Ovary (tissue), 9 donors: ENCODE results near the gene CNPY3. TPM values are rescaled to one million over a fixed set of nuclear protein-coding genes. Genes with fewer than 3 reads are reported as not detected.
"Not testable (repeated sequence)": the region's sequence is repeated elsewhere in the genome, so short reads cannot be mapped to it uniquely, and the experiment has no call there.

Experiments
- DNase-seq, 5 donors: peaks; one replicate each; pipeline ENCODE4 v3.0.0-alpha.2; 2019 to 2020
- H3K27ac ChIP-seq, 2 donors: fragments of 200-600 bp; one replicate each; pipeline versions ENCODE4 v1.5.1 to v1.8.0; 2019 to 2022
- H3K27me3 ChIP-seq: fragments of 200-600 bp; one replicate; pipeline ENCODE4 v1.8.0; 2022
- H3K36me3 ChIP-seq: fragments of 200-600 bp; sonication (generic); one replicate; pipeline ENCODE4 v1.5.1; 2019
- H3K4me1 ChIP-seq: one replicate; pipeline ENCODE4 v1.8.1; 2013; ENCODE audit warnings: mild to moderate bottlenecking, moderate library complexity; ENCODE audit not compliant: insufficient read depth
- H3K4me3 ChIP-seq: fragments of 200-600 bp; sonication (generic); one replicate; pipeline ENCODE4 v1.5.1; 2017
- H3K9me3 ChIP-seq, 2 donors: fragments of 200-600 bp in 1 of 2; sonication (generic) in 1 of 2; one replicate each; pipeline versions ENCODE4 v1.5.1 to v1.8.1; 2013 to 2019; ENCODE audit warnings: mild to moderate bottlenecking in 1 of 2, moderate library complexity in 1 of 2
- CTCF ChIP-seq, 3 donors: fragments of 450-650 bp in 2 of 3; fragments of 200-600 bp in 1 of 3; IDR thresholded peaks; one replicate each; pipeline versions ENCODE4 v1.5.1 to v1.8.0; 2016 to 2022; ENCODE audit warnings: antibody characterized with exemption in 3 of 3, mild to moderate bottlenecking in 1 of 3
- EP300 ChIP-seq: sonication (generic); formaldehyde crosslinking; IDR thresholded peaks from one replicate; pipeline ENCODE4 v1.6.1; 2017; ENCODE audit warnings: antibody characterized with exemption
- POLR2A ChIP-seq: fragments of 450-650 bp; IDR thresholded peaks from one replicate; pipeline ENCODE4 v1.6.1; 2017; ENCODE audit warnings: antibody characterized with exemption, mild to moderate bottlenecking, moderate library complexity
- WGBS, 3 donors: extraction: QIAGEN DNeasy Blood & Tissue Kit in 1 of 3; methylation state at CpG; one replicate each; pipeline versions ENCODE4 v1.1.5 to v1.1.7; 2013 to 2017; 5-methylcytosine and 5-hydroxymethylcytosine counted together
- intact Hi-C, 4 donors: fragments of 100-400 bp; cut with DNase I; formaldehyde crosslinking; loops; one replicate each; pipeline versions ENCODE4 v1.11.0 to v1.15.1; 2022 to 2023
- polyA plus RNA-seq, 2 donors: library from polyadenylated mRNA; stranded (reverse); fragments of 200-250 nt in 1 of 2; fragments of 350-450 nt in 1 of 2; fragmentation: Illumina TruSeq in 1 of 2; extraction: RNeasy Lipid Tissue Mini Kit (QIAGEN cat#74804) in 1 of 2; gene quantifications; one replicate each; pipeline ENCODE4 v1.2.3, GENCODE V29; 2013 to 2014
- total RNA-seq, 7 donors: library from RNA; depleted of rRNA in 2 of 7; stranded (reverse); fragments of >200 nt in 2 of 7; fragmentation: NEBNext Ultra II Directional in 3 of 7; extraction: Animal tissue kit (Norgen Biotek cat#: 25700) in 3 of 7; gene quantifications; one replicate each; pipeline versions ENCODE4 v1.1.0 to v1.2.4, GENCODE V29; 2016 to 2023
- donor health status: DM: no; HTN: no; CAD: no; lungs with moderate emphysema.
- donor health status: DM: no; HTN: no; CAD: no.
- donor health status: Bipolar disorder and iron deficiency.
- donor health status: DM: yes; HTN: yes; CAD: no.
- donor health status: DM: no; HTN: no; CAD: no.
- donor health status: DM: yes; HTN: yes; CAD: no.

The CNPY3 gene
- total and polyA plus RNA-seq, 9 donors, result 25.3 to 61.2 (median 41.3) TPM

GRCh38 chr6:42942444-42942843, 13.2 kb downstream of the CNPY3 start:
- intact Hi-C loops, result no loop called here
- H3K36me3 ChIP-seq, result no peaks in the 10 kb centered on the region
- 78 to 85% (median 79%) methylated on average over 7 of the region's 7 CpGs for WGBS, 3 donors

GRCh38 chr6:42947950-42948349, 18.7 kb downstream of the CNPY3 start:
- Histone ChIP-seq H3K9me3 (no peaks in the 10 kb centered on the region), H3K4me1 (no peaks in the 10 kb centered on the region), H3K27ac (no peak overlapping the region), H3K27me3 (no peaks in the 10 kb centered on the region), H3K36me3 (no peaks in the 10 kb centered on the region), H3K4me3 (no peak overlapping the region)
- intact Hi-C loops, result no loop called here
- no peak for DNase-seq
- TF ChIP-seq CTCF (IDR thresholded peaks at IDR 0.05), result no peak
- no peak for TF ChIP-seq EP300
- TF ChIP-seq POLR2A, result no peak

More at GRCh38 chr6:42942444-42942843, 13.2 kb downstream of the CNPY3 start:
- Histone ChIP-seq H3K27me3 (no peaks in the 10 kb centered on the region), H3K4me3 (no peak overlapping the region), H3K9me3 (no peaks in the 10 kb centered on the region), H3K27ac (no peak overlapping the region), H3K4me1 (no peaks in the 10 kb centered on the region)
- no peak for DNase-seq
- TF ChIP-seq CTCF (IDR thresholded peaks at IDR 0.05), result no peak
- TF ChIP-seq EP300, result no peak
- TF ChIP-seq POLR2A, result no peak

- H3K9me3 ChIP-seq, result no peaks in the 10 kb centered on the region
- no peak overlapping the region for H3K4me3 ChIP-seq
- WGBS, 3 donors, result 87 to 90% (median 89%) methylated on average over 4 of the region's 4 CpGs
- H3K27ac ChIP-seq, result no peak overlapping the region
- TF ChIP-seq CTCF (IDR thresholded peaks at IDR 0.05), result no peak
- TF ChIP-seq POLR2A, result no peak
- TF ChIP-seq EP300, result no peak
- no peaks in the 10 kb centered on the region for H3K27me3 ChIP-seq
- no peaks in the 10 kb centered on the region for H3K36me3 ChIP-seq
- no peaks in the 10 kb centered on the region for H3K4me1 ChIP-seq
- no peak for DNase-seq
- intact Hi-C loops, result no loop called here
Observed at GRCh38 chr6:42952389-42952788, 23.1 kb downstream of the CNPY3 start.

- H3K4me3 ChIP-seq, intact Hi-C loops, H3K9me3 ChIP-seq, H3K27ac ChIP-seq, DNase-seq, H3K36me3 ChIP-seq, H3K27me3 ChIP-seq, H3K4me1 ChIP-seq: not testable (repeated sequence)
- 82 to 90% (median 85%) methylated on average over 4 of the region's 4 CpGs for WGBS, 3 donors
Observed at GRCh38 chr6:42954405-42954804, 25.1 kb downstream of the CNPY3 start.

- H3K4me1 ChIP-seq, result peaks cover 5% of the 10 kb centered on the region
- no peak overlapping the region for H3K4me3 ChIP-seq
- DNase-seq, result no peak
- no peaks in the 10 kb centered on the region for H3K9me3 ChIP-seq
- TF ChIP-seq EP300 (no peak), POLR2A (no peak), CTCF (IDR thresholded peaks at IDR 0.05) (no peak)
- intact Hi-C loops, result no loop called here
- no peaks in the 10 kb centered on the region for H3K36me3 ChIP-seq
- H3K27me3 ChIP-seq, result no peaks in the 10 kb centered on the region
- H3K27ac ChIP-seq, result no peak overlapping the region
- 74 to 88% (median 87%) methylated on average over 8 of the region's 8 CpGs for WGBS, 3 donors
Observed at GRCh38 chr6:42958125-42958524, 28.8 kb downstream of the CNPY3 start.
